IPS-11a (cell line): Measurements from ENCODE around the gene MGAT4A.

Experiments used
- H3K4me3 ChIP-seq: one replicate; pipeline ENCODE4 v1.5.1; 2013; ENCODE audit warnings: low read depth, low read length, control low read depth

Gene MGAT4A

GRCh38 chr2:98704499-98705332, 26.2 kb downstream of the MGAT4A start:
- no peak overlapping the region for H3K4me3 ChIP-seq

- H3K4me3 ChIP-seq, result no peak overlapping the region
Observed at GRCh38 chr2:98703738-98704137, 27.2 kb downstream of the MGAT4A start.

- H3K4me3 ChIP-seq, result no peak overlapping the region
Observed at GRCh38 chr2:98702858-98703620, 27.9 kb downstream of the MGAT4A start.

- H3K4me3 ChIP-seq, result no peak overlapping the region
Observed at GRCh38 chr2:98702127-98702802, 28.7 kb downstream of the MGAT4A start.

- H3K4me3 ChIP-seq, result no peak overlapping the region
Observed at GRCh38 chr2:98701230-98701629, 29.7 kb downstream of the MGAT4A start.

- H3K4me3 ChIP-seq, result no peak overlapping the region
Observed at GRCh38 chr2:98698896-98699295, 32.0 kb downstream of the MGAT4A start.

- H3K4me3 ChIP-seq, result no peak overlapping the region
Observed at GRCh38 chr2:98697651-98698337, 33.1 kb downstream of the MGAT4A start.

GRCh38 chr2:98696200-98696599, 34.7 kb downstream of the MGAT4A start:
- no peak overlapping the region for H3K4me3 ChIP-seq

GRCh38 chr2:98695255-98695654, 35.7 kb downstream of the MGAT4A start:
- no peak overlapping the region for H3K4me3 ChIP-seq

GRCh38 chr2:98693477-98693876, 37.5 kb downstream of the MGAT4A start:
- no peak overlapping the region for H3K4me3 ChIP-seq

GRCh38 chr2:98692090-98693054, 38.6 kb downstream of the MGAT4A start:
- H3K4me3 ChIP-seq, result no peak overlapping the region

GRCh38 chr2:98691303-98691702, 39.6 kb downstream of the MGAT4A start:
- H3K4me3 ChIP-seq, result no peak overlapping the region

GRCh38 chr2:98685930-98686887, 44.7 kb downstream of the MGAT4A start:
- no peak overlapping the region for H3K4me3 ChIP-seq

- no peak overlapping the region for H3K4me3 ChIP-seq
Observed at GRCh38 chr2:98683728-98684127, 47.2 kb downstream of the MGAT4A start.

GRCh38 chr2:98676742-98677141, 54.2 kb downstream of the MGAT4A start:
- no peak overlapping the region for H3K4me3 ChIP-seq

- no peak overlapping the region for H3K4me3 ChIP-seq
Observed at GRCh38 chr2:98674233-98674964, 56.5 kb downstream of the MGAT4A start.

- no peak overlapping the region for H3K4me3 ChIP-seq
Observed at GRCh38 chr2:98669675-98670074, 61.3 kb downstream of the MGAT4A start.

GRCh38 chr2:98665677-98666076, 65.3 kb downstream of the MGAT4A start:
- no peak overlapping the region for H3K4me3 ChIP-seq
